ENCODE results near the gene PTGDR.

The PTGDR gene

DNA sequence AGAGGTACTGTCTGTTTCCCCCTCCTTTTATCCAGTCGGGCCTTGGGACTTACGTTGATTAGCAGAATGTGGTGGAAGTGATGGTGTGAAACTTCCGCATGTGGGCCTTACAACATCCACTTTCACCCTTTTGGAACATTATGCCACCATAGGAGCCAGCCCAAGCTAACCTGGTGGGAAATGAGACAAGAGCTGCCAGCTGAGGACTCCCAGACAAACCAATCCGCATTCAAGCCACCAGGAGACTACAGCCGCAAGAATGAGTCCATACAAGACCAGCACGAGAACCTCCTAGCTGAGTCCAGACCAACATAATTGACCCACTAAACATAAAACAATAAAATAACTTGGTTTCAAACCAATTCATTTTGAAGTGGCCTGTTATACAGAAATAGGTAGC is 37.5 kb downstream of the PTGDR start:
- ATAC-seq = no peak
- no peak for TF ChIP-seq RARB (CRISPR knock-in tag; IDR thresholded peaks at IDR 0.05)
- no peak for TF ChIP-seq ZNF8 (CRISPR knock-in tag; IDR thresholded peaks at IDR 0.05)
- TF ChIP-seq, protein P1, sequence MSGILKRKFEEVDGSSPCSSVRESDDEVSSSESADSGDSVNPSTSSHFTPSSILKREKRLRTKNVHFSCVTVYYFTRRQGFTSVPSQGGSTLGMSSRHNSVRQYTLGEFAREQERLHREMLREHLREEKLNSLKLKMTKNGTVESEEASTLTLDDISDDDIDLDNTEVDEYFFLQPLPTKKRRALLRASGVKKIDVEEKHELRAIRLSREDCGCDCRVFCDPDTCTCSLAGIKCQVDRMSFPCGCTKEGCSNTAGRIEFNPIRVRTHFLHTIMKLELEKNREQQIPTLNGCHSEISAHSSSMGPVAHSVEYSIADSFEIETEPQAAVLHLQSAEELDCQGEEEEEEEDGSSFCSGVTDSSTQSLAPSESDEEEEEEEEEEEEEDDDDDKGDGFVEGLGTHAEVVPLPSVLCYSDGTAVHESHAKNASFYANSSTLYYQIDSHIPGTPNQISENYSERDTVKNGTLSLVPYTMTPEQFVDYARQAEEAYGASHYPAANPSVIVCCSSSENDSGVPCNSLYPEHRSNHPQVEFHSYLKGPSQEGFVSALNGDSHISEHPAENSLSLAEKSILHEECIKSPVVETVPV (CRISPR knock-in tag; IDR thresholded peaks at IDR 0.05) = no peak
- no peak for TF ChIP-seq ZNF565 (CRISPR knock-in tag; conservative IDR thresholded peaks at IDR 0.05; ENCODE audit: low read depth)
- TF ChIP-seq, protein P2, sequence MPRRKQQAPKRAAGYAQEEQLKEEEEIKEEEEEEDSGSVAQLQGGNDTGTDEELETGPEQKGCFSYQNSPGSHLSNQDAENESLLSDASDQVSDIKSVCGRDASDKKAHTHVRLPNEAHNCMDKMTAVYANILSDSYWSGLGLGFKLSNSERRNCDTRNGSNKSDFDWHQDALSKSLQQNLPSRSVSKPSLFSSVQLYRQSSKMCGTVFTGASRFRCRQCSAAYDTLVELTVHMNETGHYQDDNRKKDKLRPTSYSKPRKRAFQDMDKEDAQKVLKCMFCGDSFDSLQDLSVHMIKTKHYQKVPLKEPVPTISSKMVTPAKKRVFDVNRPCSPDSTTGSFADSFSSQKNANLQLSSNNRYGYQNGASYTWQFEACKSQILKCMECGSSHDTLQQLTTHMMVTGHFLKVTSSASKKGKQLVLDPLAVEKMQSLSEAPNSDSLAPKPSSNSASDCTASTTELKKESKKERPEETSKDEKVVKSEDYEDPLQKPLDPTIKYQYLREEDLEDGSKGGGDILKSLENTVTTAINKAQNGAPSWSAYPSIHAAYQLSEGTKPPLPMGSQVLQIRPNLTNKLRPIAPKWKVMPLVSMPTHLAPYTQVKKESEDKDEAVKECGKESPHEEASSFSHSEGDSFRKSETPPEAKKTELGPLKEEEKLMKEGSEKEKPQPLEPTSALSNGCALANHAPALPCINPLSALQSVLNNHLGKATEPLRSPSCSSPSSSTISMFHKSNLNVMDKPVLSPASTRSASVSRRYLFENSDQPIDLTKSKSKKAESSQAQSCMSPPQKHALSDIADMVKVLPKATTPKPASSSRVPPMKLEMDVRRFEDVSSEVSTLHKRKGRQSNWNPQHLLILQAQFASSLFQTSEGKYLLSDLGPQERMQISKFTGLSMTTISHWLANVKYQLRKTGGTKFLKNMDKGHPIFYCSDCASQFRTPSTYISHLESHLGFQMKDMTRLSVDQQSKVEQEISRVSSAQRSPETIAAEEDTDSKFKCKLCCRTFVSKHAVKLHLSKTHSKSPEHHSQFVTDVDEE (CRISPR knock-in tag; IDR thresholded peaks at IDR 0.05) = no peak
- no peak for TF ChIP-seq TOX (CRISPR knock-in tag; IDR thresholded peaks at IDR 0.05; ENCODE audit: borderline replicate concordance)
- TF ChIP-seq ZNF70 (CRISPR knock-in tag; IDR thresholded peaks at IDR 0.05) = no peak
- TF ChIP-seq ARNTL (CRISPR knock-in tag; IDR thresholded peaks at IDR 0.05; ENCODE audit: borderline replicate concordance, low read depth) = no peak
- no peak for TF ChIP-seq ZFP30 (CRISPR knock-in tag; IDR thresholded peaks at IDR 0.05)
- no peak for TF ChIP-seq SNAI2 (CRISPR knock-in tag; IDR thresholded peaks at IDR 0.05)
- TF ChIP-seq, protein P3, sequence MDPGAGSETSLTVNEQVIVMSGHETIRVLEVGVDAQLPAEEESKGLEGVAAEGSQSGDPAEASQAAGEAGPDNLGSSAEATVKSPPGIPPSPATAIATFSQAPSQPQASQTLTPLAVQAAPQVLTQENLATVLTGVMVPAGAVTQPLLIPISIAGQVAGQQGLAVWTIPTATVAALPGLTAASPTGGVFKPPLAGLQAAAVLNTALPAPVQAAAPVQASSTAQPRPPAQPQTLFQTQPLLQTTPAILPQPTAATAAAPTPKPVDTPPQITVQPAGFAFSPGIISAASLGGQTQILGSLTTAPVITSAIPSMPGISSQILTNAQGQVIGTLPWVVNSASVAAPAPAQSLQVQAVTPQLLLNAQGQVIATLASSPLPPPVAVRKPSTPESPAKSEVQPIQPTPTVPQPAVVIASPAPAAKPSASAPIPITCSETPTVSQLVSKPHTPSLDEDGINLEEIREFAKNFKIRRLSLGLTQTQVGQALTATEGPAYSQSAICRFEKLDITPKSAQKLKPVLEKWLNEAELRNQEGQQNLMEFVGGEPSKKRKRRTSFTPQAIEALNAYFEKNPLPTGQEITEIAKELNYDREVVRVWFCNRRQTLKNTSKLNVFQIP (CRISPR knock-in tag; IDR thresholded peaks at IDR 0.05; ENCODE audit: borderline replicate concordance, low read depth) = no peak
- TF ChIP-seq TCF4 (CRISPR knock-in tag; IDR thresholded peaks at IDR 0.05; ENCODE audit: borderline replicate concordance) = no peak
- no peak for TF ChIP-seq BACH2 (CRISPR knock-in tag; IDR thresholded peaks at IDR 0.05; ENCODE audit: borderline replicate concordance)
- TF ChIP-seq, protein P4, sequence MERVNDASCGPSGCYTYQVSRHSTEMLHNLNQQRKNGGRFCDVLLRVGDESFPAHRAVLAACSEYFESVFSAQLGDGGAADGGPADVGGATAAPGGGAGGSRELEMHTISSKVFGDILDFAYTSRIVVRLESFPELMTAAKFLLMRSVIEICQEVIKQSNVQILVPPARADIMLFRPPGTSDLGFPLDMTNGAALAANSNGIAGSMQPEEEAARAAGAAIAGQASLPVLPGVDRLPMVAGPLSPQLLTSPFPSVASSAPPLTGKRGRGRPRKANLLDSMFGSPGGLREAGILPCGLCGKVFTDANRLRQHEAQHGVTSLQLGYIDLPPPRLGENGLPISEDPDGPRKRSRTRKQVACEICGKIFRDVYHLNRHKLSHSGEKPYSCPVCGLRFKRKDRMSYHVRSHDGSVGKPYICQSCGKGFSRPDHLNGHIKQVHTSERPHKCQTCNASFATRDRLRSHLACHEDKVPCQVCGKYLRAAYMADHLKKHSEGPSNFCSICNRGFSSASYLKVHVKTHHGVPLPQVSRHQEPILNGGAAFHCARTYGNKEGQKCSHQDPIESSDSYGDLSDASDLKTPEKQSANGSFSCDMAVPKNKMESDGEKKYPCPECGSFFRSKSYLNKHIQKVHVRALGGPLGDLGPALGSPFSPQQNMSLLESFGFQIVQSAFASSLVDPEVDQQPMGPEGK (CRISPR knock-in tag; IDR thresholded peaks at IDR 0.05; ENCODE audit: borderline replicate concordance) = no peak
- TF ChIP-seq ISL1 (CRISPR knock-in tag; IDR thresholded peaks at IDR 0.05) = no peak
- no peak for TF ChIP-seq ESRRG (CRISPR knock-in tag; IDR thresholded peaks at IDR 0.05)
- no peak for TF ChIP-seq CSDC2 (CRISPR knock-in tag; IDR thresholded peaks at IDR 0.05)
- TF ChIP-seq, protein P5, sequence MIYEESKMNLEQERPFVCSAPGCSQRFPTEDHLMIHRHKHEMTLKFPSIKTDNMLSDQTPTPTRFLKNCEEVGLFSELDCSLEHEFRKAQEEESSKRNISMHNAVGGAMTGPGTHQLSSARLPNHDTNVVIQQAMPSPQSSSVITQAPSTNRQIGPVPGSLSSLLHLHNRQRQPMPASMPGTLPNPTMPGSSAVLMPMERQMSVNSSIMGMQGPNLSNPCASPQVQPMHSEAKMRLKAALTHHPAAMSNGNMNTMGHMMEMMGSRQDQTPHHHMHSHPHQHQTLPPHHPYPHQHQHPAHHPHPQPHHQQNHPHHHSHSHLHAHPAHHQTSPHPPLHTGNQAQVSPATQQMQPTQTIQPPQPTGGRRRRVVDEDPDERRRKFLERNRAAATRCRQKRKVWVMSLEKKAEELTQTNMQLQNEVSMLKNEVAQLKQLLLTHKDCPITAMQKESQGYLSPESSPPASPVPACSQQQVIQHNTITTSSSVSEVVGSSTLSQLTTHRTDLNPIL (CRISPR knock-in tag; IDR thresholded peaks at IDR 0.05; ENCODE audit: low read depth) = no peak
- TF ChIP-seq ZFP3 (CRISPR knock-in tag; IDR thresholded peaks at IDR 0.05) = no peak

DNA sequence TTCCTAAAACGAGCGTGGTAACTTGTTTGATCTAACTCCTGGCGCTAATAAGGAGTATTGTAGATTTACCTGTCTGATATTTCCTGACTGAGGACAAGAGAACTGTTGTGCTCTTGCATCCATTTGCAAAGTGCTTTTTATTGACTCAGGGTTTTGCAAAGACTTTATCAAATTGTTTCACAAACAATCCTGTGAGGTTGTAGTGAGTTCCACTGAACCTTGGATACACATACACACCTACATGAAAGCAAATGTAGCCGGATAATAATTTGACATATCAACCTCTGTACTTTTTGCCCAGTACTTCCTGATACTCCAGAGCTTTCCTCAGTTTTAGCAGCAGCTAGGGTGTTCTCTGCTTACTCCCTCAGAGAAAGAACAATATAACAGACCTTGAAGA is 39.9 kb downstream of the PTGDR start:
- no peak for TF ChIP-seq ESRRG (CRISPR knock-in tag; IDR thresholded peaks at IDR 0.05)
- TF ChIP-seq, protein P3 (CRISPR knock-in tag; IDR thresholded peaks at IDR 0.05; ENCODE audit: borderline replicate concordance, low read depth) = no peak
- TF ChIP-seq OSR1 (CRISPR knock-in tag; IDR thresholded peaks at IDR 0.05) = no peak
- TF ChIP-seq, protein P4 (CRISPR knock-in tag; IDR thresholded peaks at IDR 0.05; ENCODE audit: borderline replicate concordance) = no peak
- TF ChIP-seq, protein P5 (CRISPR knock-in tag; IDR thresholded peaks at IDR 0.05; ENCODE audit: low read depth) = no peak
- no peak for TF ChIP-seq BACH2 (CRISPR knock-in tag; IDR thresholded peaks at IDR 0.05; ENCODE audit: borderline replicate concordance)
- no peak for TF ChIP-seq PPARA (CRISPR knock-in tag; IDR thresholded peaks at IDR 0.05; ENCODE audit: borderline replicate concordance)
- no peak for TF ChIP-seq ZC3H10 (CRISPR knock-in tag; IDR thresholded peaks at IDR 0.05)
- TF ChIP-seq ZFP30 (CRISPR knock-in tag; IDR thresholded peaks at IDR 0.05) = no peak
- TF ChIP-seq ARNTL (CRISPR knock-in tag; IDR thresholded peaks at IDR 0.05; ENCODE audit: borderline replicate concordance, low read depth) = no peak
- TF ChIP-seq TOX (CRISPR knock-in tag; IDR thresholded peaks at IDR 0.05; ENCODE audit: borderline replicate concordance) = no peak
- no peak for ATAC-seq
